ENCODE measurements around the gene ERCC6L2.

DNA sequence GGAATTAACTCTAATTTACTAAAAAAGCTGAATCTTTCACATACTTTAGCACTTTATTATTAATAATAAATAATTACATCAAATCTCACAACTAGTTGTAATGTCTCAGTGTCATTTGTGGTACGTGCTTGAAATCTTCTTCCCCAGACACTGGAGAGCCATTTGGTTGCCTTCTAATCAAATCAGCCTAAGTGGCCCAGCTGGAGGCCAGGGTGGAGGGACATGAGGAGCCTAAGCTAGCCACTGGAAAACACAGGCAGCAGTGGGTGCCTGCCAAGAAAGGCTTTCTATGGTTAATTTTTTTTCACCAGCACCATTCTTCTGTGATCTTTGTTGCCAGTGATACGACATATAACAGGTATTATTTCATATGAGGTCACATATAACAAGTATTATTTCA lies 117.0 kb downstream of the ERCC6L2 start:
- TF ChIP-seq, protein P1, sequence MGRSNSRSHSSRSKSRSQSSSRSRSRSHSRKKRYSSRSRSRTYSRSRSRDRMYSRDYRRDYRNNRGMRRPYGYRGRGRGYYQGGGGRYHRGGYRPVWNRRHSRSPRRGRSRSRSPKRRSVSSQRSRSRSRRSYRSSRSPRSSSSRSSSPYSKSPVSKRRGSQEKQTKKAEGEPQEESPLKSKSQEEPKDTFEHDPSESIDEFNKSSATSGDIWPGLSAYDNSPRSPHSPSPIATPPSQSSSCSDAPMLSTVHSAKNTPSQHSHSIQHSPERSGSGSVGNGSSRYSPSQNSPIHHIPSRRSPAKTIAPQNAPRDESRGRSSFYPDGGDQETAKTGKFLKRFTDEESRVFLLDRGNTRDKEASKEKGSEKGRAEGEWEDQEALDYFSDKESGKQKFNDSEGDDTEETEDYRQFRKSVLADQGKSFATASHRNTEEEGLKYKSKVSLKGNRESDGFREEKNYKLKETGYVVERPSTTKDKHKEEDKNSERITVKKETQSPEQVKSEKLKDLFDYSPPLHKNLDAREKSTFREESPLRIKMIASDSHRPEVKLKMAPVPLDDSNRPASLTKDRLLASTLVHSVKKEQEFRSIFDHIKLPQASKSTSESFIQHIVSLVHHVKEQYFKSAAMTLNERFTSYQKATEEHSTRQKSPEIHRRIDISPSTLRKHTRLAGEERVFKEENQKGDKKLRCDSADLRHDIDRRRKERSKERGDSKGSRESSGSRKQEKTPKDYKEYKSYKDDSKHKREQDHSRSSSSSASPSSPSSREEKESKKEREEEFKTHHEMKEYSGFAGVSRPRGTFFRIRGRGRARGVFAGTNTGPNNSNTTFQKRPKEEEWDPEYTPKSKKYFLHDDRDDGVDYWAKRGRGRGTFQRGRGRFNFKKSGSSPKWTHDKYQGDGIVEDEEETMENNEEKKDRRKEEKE (IDR thresholded peaks at IDR 0.05) = no peak
- TF ChIP-seq, protein P2, sequence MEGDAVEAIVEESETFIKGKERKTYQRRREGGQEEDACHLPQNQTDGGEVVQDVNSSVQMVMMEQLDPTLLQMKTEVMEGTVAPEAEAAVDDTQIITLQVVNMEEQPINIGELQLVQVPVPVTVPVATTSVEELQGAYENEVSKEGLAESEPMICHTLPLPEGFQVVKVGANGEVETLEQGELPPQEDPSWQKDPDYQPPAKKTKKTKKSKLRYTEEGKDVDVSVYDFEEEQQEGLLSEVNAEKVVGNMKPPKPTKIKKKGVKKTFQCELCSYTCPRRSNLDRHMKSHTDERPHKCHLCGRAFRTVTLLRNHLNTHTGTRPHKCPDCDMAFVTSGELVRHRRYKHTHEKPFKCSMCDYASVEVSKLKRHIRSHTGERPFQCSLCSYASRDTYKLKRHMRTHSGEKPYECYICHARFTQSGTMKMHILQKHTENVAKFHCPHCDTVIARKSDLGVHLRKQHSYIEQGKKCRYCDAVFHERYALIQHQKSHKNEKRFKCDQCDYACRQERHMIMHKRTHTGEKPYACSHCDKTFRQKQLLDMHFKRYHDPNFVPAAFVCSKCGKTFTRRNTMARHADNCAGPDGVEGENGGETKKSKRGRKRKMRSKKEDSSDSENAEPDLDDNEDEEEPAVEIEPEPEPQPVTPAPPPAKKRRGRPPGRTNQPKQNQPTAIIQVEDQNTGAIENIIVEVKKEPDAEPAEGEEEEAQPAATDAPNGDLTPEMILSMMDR (IDR thresholded peaks at IDR 0.05 in 2 of 3, conservative IDR thresholded peaks at IDR 0.05 in 1 of 3; ENCODE audit: control insufficient read depth in 2 of 3, extremely low read depth in 1 of 3, insufficient read depth in 1 of 3, low read depth in 3 of 3, low read length in 3 of 3) = no peak
- TF ChIP-seq CEBPB (IDR thresholded peaks at IDR 0.05; ENCODE audit: borderline replicate concordance in 1 of 2, low read depth in 2 of 2, low read length in 2 of 2) (no peak), MXI1 (IDR thresholded peaks at IDR 0.05; ENCODE audit: low read depth, low read length) (no peak), POLR2AphosphoS5 (IDR thresholded peaks at IDR 0.05; ENCODE audit: low read length) (no peak), NR2F1 (conservative IDR thresholded peaks at IDR 0.05) (no peak), FOXK2 (IDR thresholded peaks at IDR 0.05) (no peak), CHD4 (IDR thresholded peaks at IDR 0.05) (no peak), EZH2 (IDR thresholded peaks at IDR 0.05; ENCODE audit: borderline replicate concordance, control insufficient read depth, low read depth, low read length) (no peak), ZZZ3 (IDR thresholded peaks at IDR 0.05; ENCODE audit: control insufficient read depth, insufficient read length, low read depth) (no peak)
- TF ChIP-seq, protein P3, sequence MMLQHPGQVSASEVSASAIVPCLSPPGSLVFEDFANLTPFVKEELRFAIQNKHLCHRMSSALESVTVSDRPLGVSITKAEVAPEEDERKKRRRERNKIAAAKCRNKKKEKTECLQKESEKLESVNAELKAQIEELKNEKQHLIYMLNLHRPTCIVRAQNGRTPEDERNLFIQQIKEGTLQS (IDR thresholded peaks at IDR 0.05; ENCODE audit: borderline replicate concordance, extremely low read depth, low read depth, low read length) = no peak
- TF ChIP-seq, protein P4, sequence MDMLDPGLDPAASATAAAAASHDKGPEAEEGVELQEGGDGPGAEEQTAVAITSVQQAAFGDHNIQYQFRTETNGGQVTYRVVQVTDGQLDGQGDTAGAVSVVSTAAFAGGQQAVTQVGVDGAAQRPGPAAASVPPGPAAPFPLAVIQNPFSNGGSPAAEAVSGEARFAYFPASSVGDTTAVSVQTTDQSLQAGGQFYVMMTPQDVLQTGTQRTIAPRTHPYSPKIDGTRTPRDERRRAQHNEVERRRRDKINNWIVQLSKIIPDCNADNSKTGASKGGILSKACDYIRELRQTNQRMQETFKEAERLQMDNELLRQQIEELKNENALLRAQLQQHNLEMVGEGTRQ (IDR thresholded peaks at IDR 0.05; ENCODE audit: borderline replicate concordance, low read depth, low read length) = no peak
- TF ChIP-seq, protein P5, sequence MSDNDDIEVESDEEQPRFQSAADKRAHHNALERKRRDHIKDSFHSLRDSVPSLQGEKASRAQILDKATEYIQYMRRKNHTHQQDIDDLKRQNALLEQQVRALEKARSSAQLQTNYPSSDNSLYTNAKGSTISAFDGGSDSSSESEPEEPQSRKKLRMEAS (IDR thresholded peaks at IDR 0.05; ENCODE audit: low read depth, low read length) = no peak
- TF ChIP-seq, protein P6, sequence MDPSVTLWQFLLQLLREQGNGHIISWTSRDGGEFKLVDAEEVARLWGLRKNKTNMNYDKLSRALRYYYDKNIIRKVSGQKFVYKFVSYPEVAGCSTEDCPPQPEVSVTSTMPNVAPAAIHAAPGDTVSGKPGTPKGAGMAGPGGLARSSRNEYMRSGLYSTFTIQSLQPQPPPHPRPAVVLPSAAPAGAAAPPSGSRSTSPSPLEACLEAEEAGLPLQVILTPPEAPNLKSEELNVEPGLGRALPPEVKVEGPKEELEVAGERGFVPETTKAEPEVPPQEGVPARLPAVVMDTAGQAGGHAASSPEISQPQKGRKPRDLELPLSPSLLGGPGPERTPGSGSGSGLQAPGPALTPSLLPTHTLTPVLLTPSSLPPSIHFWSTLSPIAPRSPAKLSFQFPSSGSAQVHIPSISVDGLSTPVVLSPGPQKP (IDR thresholded peaks at IDR 0.05; ENCODE audit: low read depth, low read length) = no peak

Data from GM12878 (cell line).